GM21360 (cell line): ENCODE data around the gene MBP.

ENCODE experiments used
- ATAC-seq: cut with Tn5 transposase; IDR thresholded peaks from one replicate; pipeline ENCODE4 v1.9.1; 2021; ENCODE audit warnings: mild to moderate bottlenecking, moderate library complexity; ENCODE audit not compliant: unreplicated experiment

The MBP gene

DNA sequence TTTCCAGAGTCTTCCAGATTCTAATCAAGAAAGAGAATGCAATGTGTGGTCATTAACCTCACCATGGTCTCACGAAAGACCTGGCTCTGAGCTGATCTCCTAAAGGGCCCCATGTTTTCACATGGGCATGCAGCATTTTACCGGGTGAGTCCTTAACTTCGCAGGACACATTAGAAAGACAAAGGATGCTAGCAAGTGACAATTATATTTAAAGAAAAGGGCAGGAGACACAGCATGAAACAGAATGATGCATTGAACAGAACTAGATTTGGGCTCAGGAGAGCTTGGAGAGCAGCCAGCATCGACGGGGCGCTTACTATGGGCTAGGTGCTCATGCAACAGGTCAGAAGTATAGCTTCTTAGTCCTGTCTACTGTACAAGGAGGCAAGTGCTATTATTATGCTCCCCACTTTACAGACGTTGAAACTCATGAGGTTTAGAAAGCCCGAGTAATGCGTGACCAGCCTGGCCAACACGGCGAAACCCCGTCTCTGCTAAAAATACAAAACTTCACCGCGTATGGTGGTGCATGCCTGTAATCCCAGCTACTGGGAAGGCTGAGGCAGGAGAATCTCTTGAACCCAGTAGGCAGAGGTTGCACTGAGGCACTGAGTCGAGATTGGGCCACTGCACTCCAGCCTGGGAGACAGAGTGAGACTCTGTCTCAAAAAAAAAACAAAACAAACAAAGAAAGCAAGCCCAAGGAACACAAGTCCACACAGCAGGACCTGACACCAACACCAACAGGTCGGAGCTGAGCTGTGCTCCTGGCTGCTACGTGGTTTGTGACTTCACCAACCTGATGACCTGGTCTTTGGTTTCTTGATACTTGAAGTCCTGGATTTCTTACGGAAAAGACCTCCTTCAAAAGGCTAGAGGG, 16.1 kb downstream of the MBP start:
- no peak for ATAC-seq

DNA sequence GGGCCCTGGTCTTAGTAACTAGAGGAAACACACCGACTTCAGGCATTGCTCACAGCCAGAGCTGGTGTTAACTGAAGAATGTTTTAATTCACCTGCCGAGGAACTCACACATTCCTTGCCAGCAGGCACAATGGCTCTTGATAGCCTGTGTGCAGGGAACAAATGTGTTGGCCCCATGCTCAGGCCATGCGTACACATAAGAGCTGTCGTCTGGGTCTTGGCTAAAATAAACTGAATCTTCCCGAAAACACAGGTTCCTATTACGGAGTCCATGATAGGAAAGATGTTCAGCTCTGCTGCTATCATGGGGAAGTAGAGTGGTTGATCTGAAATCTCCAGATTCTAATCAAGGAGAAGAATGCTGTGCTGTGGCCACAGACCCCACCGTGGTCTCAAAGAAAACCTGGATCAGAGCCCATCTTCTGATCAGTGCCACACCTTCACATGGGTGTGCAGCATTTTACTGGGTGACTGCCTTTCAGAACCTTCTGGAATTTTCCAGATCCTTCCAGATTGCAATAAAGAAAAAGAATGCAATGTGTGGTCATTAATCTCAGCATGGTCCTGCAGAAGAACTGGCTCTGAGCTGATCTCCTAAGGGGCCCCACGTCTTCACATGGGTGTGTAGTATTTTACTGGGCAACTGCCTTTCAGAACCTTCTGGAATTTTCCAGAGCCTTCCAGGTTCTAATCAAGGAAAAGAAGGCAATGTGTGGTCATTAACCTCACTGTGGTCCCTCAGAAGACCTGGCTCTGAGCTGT, 17.2 kb downstream of the MBP start:
- no peak for ATAC-seq

DNA sequence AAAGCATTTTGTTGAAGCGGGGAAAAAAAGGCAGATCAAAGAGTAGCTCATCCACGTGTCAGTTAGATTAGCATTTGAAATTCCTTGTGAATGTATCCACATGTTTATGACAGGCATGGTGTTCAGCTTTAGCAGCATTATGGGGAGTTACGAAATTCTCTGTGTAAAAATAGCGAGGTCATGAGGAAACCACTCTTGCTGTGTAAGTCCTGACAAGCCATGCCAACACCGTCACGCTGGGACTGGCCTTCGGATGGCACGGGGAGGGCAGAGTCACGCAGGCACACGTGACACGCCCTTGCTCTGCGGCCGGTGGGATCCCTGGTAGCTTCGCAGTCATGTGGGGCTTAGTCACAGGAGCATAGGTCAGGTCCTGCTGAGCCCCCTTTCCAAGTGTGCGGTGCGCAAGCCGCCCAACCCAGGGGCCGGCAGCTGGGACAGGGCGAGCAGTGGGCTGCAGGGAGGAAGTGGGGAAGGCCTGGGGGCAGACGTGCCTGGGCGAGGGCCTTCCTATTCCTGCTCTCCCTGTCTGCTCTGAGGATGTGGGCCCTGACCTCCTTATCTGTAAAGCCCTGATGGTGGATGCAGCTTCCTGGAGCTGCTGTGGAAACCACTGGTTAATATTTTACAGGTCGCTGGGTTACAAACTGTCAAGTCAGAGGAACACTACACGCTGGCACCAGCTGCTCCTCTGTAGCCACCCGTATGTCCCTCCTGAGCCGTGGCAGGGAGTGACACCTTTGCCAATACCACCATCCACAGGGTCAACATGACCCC, 18.0 kb downstream of the MBP start:
- no peak for ATAC-seq

DNA sequence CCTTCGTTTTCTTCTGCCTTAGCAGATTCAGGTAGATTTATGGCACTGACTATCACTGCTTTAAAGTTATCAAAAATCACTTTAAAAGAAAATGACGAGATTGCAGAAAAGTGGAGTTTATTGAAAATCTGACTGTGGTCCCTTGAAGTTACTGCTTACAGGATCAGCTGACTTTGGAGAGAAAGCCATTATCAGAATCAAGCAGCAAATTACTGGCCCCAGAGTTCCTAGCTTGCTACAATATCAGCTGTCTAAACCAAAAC, 18.5 kb downstream of the MBP start:
- ATAC-seq, result no peak

DNA sequence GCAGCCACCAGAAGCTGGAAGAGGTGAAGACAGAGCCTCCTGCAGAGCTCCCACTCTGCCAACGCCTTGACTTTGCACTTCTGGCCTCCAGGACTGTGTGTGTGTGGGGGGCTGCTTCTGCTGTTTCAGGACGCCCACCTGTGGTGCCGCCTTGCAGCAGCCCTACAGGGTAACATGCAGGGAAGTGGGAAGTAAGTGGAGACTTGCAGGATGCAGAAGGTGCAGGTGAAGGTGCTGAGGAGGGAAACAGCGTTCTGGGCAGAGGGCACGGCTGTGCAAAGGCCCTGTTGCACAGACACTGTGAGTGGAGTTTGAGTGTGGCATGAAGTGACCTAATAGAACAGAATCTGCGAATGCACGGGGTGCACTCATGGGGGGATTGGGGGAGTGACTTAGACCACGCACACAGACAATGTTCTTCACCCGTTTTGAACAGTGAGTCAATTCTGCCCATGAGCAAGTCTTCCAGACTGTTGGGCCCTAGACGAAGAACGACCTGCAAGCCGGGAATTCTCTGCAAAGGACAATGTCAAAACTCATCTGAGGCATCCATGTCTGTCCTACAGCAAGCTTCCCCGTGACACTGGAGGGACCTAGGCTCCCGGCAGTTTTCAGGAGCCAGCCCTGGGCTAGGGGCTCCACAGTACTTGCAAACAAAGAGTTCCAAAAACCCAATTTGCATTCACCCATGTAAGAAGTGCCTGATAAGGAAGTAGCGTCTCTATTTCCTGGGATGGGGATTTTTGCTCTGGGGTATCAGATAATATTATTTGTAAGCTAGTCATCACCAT, 19.0 kb downstream of the MBP start:
- ATAC-seq, result no peak

DNA sequence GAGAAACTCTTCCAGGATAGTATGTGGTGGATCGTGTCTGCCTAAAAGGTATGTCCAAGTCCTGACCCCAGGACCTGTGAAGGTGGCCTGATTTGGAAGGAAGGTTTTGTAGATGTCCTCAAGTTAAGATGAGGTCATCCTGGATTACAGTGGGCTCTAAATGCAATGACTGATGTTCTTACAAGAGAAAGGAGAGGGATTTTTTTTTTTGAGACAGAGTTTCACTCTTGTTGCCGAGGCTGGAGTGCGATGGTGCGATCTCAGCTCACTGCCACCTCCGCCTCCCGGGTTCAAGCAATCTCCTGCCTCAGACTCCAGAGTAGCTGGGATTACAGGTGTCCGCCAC, 19.9 kb downstream of the MBP start:
- ATAC-seq, result no peak

DNA sequence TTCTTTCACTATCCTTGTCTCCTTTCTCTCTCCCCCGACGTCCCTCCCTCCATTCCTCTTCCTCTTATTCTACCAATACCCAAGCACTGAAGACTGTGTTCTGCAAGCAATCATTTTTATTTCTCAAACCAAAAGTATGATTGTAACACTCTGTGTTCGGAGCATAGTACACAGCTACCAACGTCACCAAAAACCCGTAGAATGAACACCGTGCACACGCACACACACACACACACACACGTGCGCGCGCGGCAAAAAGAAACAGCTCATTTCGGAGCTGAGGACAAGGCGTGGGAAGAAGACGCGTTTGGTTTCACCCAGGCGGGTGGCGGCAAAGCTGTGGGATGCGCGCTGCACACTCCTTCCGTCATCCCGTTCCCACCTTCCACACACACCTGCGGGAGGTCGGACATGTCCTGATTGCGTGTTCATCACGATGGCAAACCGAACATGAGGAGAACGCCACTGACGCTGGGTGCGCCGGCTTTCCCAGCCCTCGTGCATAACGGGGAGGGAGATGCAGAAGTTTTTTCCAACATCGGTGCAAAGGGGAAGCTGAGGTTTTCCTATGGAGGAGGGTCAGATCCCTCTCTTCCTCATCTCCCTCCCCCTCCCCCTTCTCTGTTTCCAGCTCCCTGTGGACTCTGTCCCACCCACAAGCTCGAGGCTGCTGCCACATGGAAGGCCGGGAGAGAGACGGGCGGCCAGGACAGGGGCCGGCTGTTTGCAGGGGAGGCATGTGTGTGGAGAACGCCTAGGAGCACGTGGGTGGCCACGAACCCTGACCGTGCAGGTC, 20.4 kb downstream of the MBP start:
- ATAC-seq, result no peak

DNA sequence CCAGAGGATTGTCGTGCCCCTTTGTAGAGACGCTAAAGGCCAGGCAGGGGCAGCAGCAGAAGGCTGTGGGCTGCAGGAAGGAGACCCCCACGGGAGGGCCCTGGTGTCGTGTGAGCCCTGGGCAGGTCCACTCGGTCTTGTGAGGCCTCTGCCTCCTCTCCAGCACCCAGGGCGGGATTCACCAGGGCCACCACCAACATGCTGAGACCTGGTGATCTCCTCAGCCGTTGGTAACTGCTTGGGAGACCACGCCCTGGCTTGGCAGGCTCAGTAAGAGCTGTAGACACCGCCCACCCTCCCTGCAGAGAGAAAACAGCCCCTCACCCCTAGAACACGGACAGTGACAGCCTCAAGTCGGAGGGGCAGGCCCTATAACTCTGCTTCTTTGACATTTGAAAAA, 21.1 kb downstream of the MBP start:
- ATAC-seq, result no peak

DNA sequence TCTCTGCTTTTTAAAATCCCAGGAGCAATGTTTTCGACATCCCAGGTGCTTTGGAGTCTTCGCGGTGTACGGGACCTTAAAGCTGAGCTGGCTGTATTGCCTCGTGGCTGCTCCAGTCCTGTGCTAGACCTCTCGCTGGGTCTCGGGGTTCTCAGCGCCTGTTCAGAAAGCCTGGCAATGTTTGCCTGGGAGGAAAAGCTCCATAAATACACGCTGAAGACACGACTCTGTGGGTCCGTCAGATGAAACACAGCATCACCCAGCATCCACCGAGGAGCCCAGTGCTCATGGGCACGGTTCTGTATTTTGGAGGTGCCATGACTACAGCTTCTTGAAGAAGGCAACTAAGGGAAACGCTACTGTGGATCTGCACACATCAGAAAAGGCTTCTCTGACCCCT, 21.6 kb downstream of the MBP start:
- no peak for ATAC-seq

DNA sequence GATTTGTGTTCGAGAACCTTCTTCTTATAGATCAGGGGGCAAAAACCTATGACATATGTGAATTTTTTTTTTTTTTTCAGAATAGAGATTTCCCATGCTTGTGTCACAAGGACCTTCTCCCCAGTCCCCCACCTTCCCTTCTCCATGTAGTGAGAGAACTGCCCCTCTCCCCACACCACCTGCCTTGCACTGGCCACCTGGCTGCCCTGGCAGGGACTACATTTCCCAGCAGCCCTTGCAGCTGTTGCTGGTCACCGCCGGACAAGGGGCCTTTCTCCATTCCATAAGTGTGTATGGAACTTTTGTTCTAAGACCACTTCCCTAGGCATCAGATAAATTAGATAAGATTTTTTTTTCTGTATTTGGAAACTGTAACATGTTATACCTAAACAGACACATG, 22.2 kb downstream of the MBP start:
- no peak for ATAC-seq

DNA sequence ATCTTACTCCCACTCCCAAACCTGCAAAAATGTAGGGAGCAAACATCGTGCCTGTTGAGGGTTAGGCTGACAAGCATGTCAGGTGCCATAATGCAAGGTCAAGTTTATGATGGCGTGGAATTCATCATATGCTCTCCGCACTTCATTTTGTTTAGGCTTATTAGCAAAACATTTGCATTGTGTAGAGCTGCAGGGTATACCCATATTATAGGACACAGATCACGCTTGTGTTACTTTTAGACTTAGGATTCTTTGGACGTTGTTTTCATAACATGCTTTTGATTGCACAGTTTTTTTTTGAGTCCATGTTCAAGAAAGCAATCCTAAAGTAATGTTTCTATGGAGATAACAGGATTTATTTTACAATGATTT, 22.9 kb downstream of the MBP start:
- ATAC-seq, result no peak

DNA sequence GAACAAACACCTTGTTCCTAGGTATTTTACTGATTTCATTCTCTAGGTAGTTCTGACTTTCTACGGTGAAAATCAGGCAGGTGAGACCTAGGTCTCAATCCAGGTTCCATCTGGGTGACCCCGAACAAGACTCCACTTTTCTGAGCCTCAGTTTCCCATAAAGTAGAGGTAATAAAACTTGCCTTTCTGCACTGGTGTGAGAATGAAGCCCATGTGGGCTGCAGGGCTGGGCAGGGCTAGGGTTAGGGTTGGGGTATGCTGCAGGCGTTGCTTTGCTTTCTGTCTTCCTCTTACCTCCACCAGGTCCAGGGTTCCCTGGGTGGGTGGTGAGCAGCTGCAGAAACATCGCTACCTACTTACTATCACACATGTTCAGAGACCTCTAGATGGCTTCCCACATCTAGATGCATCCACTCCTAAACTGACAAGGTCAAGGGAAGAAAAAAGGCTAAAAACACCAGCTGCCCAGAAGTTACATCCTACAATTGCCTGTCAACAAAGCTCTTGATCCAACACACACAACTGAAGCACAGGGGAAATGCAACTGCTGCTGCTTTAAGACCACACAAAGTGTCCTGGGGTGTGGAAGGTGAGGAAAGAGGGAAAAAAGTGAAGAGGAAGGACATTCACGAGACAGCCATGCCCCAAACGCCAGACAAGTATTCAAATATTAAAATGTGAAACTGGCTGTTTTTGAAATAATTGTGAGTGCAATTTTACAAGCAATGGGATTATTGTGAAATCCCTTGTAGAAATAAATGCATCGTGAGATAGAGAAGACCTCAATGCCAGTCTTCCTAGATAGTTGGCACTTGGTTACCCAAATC, 23.5 kb downstream of the MBP start:
- no peak for ATAC-seq

DNA sequence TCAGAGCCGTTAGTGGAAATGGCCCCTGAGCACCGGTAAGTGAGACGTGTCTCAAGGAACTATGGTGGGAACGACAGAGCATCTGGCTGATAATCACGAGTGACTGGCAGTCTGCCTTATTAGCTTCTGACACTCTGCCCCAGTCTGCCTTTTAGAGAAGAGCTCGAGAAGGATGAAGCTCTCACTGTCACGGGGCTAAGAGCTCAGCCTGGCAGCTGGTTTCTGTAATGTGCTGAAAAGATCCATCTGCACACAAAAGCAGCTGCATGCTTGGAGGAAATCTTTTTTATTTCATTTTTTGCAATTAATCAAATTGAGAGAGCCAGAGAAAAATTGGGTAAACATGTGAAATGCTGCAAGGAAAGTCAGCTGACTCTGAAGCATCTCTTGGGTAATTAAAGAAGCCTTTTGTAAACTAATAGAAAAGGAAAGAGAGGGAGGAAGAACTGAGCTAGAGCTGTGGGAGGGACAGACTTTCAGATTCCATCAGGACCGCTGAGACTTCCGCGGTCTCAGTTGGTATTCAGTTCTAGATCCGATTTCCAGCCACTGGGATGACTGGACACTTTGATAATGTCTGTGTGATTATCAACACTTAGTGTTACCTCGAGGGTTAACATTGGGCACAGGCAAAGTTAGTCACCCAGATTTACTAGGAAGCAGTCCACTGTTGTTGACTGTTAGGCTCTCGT, 24.4 kb downstream of the MBP start:
- ATAC-seq, result peak; percentile 52

DNA sequence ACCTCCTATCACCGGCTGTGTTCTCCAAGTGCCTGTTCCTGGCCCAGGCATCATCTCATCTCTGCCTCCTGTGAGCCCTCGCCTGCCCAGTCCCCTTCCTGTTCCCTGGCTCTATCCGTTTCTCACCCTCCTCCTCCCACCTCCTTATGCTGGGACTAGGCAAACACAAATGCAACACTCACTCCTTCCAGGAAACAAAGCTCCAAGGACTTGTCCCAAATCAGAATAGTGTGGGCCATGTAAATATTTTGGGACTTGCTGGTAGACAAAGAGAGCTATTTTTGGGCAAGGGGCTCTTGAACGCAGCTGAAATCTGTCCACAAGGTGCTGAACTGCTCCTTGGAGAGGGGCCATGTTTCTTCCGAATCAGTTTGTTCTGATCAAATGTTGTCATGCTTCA, 25.3 kb downstream of the MBP start:
- no peak for ATAC-seq

DNA sequence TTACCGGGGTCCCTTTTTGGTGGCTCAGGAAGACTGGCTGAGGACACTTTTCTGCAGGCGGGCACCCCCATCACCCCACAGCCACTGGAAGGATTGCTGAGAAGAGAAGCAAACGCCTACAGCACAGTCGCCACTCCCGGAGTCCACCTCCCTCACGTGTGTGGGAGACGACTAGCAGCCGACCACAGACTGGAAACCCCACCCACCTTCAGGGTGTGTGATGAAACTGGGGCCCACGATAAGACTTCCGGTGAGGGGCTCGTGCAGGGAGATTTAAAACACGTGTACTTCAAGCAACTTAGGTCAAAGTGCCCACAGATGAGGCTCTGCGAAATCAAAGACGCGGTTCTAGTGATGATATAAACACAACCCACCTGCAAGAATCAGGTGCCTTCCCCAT, 26.3 kb downstream of the MBP start:
- no peak for ATAC-seq

DNA sequence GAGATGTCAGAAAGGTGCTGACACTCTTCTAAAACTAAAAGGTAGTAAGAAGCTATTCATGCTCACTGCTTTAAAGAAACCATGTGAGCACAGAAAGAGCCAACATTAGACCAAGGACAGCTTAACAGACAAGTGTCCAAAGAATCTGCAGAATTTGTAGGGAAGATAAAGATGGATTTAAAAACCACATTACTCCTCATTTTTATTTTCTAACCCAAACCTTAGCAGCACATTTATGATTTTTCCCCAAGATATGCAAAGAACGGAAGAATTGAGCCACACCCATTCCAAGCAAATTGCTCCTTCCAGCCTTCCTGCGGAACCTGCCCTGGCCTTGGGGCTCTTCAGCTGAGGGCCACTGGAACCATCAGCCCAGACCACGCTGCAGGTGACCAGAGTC, 26.9 kb downstream of the MBP start:
- no peak for ATAC-seq

DNA sequence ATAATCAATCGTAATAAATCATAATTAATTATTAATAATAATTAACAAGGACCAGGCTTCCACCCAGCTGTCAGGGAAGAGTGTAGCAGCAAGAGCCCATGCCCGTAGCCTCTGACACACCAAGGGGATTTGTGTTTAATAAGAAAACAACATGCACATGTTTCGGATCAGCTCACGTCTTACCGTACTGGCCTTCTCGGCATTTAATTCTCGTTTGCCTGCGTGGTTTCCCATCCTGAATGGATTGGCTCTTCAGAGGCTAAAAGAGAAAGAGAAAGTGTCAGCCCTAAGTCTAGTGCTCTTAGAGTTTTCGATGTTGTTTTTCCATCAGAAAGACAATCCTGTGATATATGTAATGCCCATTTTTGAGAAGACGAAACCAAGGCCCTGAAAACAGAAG, 27.6 kb downstream of the MBP start:
- peak; percentile 21 for ATAC-seq

DNA sequence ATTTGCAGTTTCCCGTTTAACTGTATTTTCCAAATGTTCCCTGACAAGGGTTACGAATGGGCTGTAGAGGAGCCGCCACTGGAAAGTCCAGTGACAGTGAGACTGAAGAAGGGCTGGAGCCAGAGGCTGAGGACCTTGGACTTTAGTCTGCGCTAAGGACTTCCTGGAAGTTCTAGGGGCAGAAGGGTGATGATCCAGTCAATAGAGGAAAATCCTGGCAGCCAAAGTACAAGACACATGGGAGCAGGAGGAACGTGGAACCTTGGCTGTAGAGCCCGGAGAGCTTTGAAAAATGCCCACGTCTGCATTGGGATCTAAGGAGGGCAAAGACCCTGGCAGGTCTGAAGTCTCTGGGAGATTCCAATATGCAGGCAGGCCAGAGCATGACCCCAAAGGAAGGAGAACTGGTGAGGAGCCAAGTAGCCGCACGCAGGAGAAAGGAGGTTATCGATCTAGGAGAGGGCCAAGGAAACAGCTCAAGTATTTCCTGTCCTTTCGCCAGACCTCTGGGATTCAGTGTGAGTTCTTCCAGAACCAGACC, 28.5 kb downstream of the MBP start:
- ATAC-seq, result no peak
